Measurements from ENCODE around the gene CAMTA1.

The CAMTA1 gene

DNA sequence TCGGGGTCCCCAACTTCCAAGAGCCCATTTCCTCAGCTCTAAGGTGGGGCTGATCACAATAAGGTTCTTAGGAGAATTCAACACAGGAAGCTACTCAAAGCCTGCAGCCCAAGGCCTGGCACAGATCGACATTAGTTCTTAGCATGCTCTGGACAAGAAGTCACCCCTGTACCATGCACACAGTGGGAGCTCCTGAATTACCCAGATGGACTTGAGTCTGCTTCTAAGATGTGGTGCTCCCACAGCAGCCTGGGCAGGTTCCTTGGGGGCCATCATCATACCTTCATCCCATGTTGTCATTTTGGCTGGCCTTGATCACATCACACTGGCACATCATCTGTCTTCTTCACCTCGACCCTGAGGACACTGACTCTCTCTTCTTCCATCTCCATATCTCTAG lies 832.6 kb downstream of the CAMTA1 start:
- Histone ChIP-seq H3K9ac (no peak overlapping the region), H3K4me1 (peaks cover 0 to 23% (median 13%) of the 10 kb centered on the region in 10 experiments; a peak in 15 of 20 replicates), H4K20me1 (peaks cover 0 to 28% (median 0%) of the 10 kb centered on the region in 11 experiments; a peak in 5 of 22 replicates), H3K27ac (no peak overlapping the region), H3K4me2 (no peak overlapping the region), H3K27me3 (no peaks in the 10 kb centered on the region), H3K9me3 (replicated peaks in 1 of 11) (no peaks in the 10 kb centered on the region), H3K4me3 (no peak overlapping the region), H3K36me3 (no peaks in the 10 kb centered on the region)
- TF ChIP-seq Cebpa-rat (IDR thresholded peaks at IDR 0.05), result no peak

DNA sequence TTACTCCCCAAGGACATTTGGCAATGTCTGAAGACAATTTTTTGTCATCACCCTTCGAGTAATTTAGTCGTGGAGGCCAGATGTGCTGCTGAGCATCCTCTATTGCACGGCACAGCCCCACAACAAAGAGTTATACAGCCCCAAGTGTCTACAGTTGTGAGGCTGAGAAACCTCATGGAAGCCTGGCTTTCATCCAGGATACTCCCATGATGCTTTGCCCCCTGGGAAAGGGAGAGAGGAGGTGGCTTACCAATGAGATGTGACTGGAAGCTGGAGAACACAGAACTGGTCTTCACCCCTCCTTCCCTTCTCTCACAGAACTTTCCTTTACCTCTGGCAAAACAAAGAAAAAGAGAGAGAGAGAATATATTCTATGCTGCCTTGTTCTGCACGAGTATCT lies 834.9 kb downstream of the CAMTA1 start:
- H3K27me3 ChIP-seq, result no peaks in the 10 kb centered on the region
- H4K20me1 ChIP-seq, result peaks cover 0 to 26% (median 0%) of the 10 kb centered on the region in 11 experiments; a peak in 4 of 22 replicates
- no peak overlapping the region for H3K4me2 ChIP-seq
- no peak overlapping the region for H3K27ac ChIP-seq
- no peak overlapping the region for H3K9ac ChIP-seq
- no peak overlapping the region for H3K4me3 ChIP-seq
- no peaks in the 10 kb centered on the region for H3K36me3 ChIP-seq
- peaks cover 0 to 15% (median 6%) of the 10 kb centered on the region in 10 experiments; a peak in 15 of 20 replicates for H3K4me1 ChIP-seq
- no peaks in the 10 kb centered on the region for H3K9me3 ChIP-seq (replicated peaks in 1 of 11)
- no peak for TF ChIP-seq Cebpa-rat (IDR thresholded peaks at IDR 0.05)

DNA sequence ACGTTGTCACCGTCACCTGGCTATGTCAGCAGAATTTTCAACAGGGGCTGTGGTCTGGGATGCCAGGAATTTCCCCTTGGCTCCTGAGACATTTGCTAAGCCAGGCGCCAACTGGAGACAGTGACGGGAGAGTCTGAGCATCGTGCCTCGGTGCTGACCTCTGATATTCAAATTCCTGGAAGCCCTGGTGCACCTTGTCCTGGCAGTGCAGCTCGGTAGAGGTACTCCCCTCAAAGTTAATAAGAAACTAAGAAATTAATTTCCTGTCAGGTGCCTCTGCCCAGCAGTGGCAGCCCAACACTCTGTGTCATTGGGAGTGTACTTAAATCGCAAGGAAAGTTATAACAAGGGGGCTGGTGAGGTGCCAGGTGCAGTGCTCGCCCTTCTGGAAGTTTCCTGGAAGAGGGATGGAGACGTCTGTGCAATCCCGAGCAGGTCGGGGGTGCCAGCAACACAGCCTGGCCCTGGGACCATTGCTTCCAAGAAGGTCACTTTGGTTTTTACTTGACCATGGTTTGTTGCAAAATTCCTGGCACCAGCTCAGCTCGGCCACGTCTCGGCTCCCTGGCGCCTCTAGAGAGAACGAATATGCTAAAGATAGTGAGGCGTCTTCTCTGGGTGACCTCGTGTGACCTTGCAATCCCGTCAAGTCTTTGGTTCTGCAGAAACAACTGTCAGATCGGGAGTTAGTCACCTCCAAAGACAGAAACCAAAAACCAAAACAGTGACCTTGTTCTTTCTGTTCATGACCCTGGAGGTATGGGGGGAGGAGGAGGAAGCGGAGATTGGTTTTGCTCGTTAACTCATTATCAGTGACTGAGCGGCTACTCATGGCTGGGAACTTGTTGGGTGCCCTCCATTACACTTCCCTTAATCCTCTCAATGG lies 836.3 kb downstream of the CAMTA1 start:
- Histone ChIP-seq H4K20me1 (peaks cover 0 to 17% (median 0%) of the 10 kb centered on the region in 11 experiments; a peak in 4 of 22 replicates), H3K27ac (no peak overlapping the region), H3K9me3 (replicated peaks in 1 of 11) (no peaks in the 10 kb centered on the region), H3K36me3 (no peaks in the 10 kb centered on the region), H3K27me3 (no peaks in the 10 kb centered on the region), H3K9ac (no peak overlapping the region), H3K4me1 (peaks cover 0 to 6% (median 0%) of the 10 kb centered on the region in 10 experiments; a peak in 4 of 20 replicates), H3K4me3 (no peak overlapping the region), H3K4me2 (no peak overlapping the region)
- TF ChIP-seq Cebpa-rat (IDR thresholded peaks at IDR 0.05), result no peak

DNA sequence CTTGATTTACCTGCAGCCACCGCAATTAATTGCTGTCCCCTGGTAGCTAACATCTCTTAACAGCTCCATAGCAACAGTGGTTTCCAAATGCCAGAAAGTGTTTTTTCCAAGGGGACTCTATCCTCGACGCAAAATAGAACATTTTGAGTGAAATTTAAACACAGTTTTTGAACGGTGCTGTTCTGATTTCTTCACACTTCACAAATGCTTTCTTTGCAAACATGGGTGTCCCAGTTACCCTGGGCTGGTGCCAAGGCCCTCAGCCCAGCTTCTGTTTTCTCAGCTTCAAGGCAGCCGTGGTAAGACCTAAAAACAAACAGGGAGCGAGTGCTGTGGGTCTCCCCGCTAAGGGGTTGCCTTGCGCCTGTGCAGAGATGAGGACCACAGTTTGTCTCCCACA lies 838.6 kb downstream of the CAMTA1 start:
- TF ChIP-seq Cebpa-rat (IDR thresholded peaks at IDR 0.05), result no peak
- Histone ChIP-seq H3K27me3 (no peaks in the 10 kb centered on the region), H3K4me1 (no peaks in the 10 kb centered on the region), H3K4me3 (no peak overlapping the region), H3K9me3 (replicated peaks in 1 of 11) (no peaks in the 10 kb centered on the region), H4K20me1 (peaks cover 0 to 16% (median 0%) of the 10 kb centered on the region in 11 experiments; a peak in 2 of 22 replicates), H3K9ac (no peak overlapping the region), H3K36me3 (no peaks in the 10 kb centered on the region), H3K4me2 (no peak overlapping the region), H3K27ac (no peak overlapping the region)

DNA sequence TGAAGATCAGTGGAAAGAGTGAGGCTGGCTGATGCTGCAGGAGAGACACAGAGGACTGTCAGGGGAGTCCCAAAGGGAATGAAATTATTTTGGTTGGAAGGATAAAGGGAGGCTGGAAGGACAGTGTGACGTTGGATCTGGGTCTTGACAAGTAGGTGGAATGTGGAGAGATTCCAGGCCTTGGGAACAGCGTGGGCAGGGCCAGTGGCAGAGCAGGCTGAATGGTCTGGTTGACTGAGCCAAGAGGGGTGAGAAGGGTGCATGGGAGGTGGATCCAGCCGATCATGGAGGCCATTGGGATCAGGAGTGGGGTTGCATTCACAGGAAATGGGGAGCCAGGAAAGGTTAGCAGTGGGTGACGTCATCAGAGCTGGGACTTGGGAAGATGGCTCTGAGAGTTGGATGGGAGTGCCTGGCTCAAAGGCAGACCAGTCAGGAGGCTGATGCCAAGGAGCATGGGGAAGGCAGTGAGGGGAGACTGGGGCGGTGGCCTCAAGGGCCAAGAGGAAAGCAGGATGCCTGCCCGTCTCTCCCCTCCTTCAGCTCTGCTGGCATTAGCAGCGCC lies 839.6 kb downstream of the CAMTA1 start:
- Histone ChIP-seq H3K27ac (no peak overlapping the region), H4K20me1 (peaks cover 0 to 26% (median 0%) of the 10 kb centered on the region in 11 experiments; a peak in 1 of 22 replicates), H3K4me3 (no peak overlapping the region), H3K36me3 (no peaks in the 10 kb centered on the region), H3K4me2 (no peak overlapping the region), H3K4me1 (no peaks in the 10 kb centered on the region), H3K27me3 (no peaks in the 10 kb centered on the region), H3K9me3 (replicated peaks in 1 of 11) (no peaks in the 10 kb centered on the region), H3K9ac (no peak overlapping the region)
- no peak for TF ChIP-seq Cebpa-rat (IDR thresholded peaks at IDR 0.05)

DNA sequence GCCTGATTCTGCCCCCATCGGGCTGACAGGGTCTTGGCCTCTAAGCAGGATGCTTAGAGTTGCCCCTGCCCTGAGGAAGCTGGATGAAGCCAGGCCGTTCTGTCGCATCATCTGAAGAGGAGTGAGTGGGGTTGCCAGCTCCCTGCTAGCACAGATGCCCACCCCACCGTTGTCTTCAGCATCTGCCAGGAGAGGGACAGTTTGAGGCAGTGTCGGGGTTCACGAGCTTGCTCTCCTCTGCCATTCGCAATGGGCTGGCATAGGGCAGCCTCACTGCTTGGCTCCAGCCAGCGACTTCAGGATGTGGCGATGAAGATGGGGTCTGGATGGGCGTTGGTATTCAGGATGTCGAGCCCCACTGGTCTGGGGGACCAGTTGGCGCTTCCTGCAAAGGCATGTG lies 840.1 kb downstream of the CAMTA1 start:
- no peaks in the 10 kb centered on the region for H3K9me3 ChIP-seq (replicated peaks in 1 of 11)
- H3K27me3 ChIP-seq, result no peaks in the 10 kb centered on the region
- H3K4me1 ChIP-seq, result no peaks in the 10 kb centered on the region
- peaks cover 0 to 30% (median 0%) of the 10 kb centered on the region in 11 experiments; a peak in 1 of 22 replicates for H4K20me1 ChIP-seq
- no peaks in the 10 kb centered on the region for H3K36me3 ChIP-seq
- no peak overlapping the region for H3K27ac ChIP-seq
- H3K4me3 ChIP-seq, result no peak overlapping the region
- H3K4me2 ChIP-seq, result no peak overlapping the region
- TF ChIP-seq Cebpa-rat (IDR thresholded peaks at IDR 0.05), result no peak
- H3K9ac ChIP-seq, result no peak overlapping the region

DNA sequence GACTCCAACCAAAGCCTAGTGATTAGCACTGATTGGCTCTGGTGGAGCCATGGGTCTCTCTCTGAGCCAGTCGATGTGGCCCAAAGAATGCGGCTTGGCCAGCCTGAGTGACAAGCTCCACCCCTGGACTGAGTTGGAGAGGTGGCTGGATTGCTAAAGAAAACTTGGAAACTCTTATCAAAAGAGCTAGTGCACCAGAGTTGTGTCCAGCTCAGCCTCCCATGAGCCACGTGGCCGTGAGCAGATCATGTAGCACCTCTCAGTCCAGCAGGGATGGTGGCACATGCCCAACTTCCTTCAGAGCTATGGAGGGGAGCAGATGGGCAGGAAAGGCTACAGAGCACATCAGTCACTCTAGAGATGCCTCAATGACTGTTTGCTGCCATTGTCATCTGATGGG lies 843.0 kb downstream of the CAMTA1 start:
- H3K27ac ChIP-seq, result no peak overlapping the region
- no peaks in the 10 kb centered on the region for H3K9me3 ChIP-seq (replicated peaks in 1 of 11)
- H4K20me1 ChIP-seq, result peaks cover 0 to 27% (median 0%) of the 10 kb centered on the region in 11 experiments; a peak in 1 of 22 replicates
- no peaks in the 10 kb centered on the region for H3K27me3 ChIP-seq
- no peak for TF ChIP-seq Cebpa-rat (IDR thresholded peaks at IDR 0.05)
- H3K9ac ChIP-seq, result no peak overlapping the region
- no peaks in the 10 kb centered on the region for H3K36me3 ChIP-seq
- H3K4me1 ChIP-seq, result peaks cover 0 to 8% (median 0%) of the 10 kb centered on the region in 10 experiments; a peak in 1 of 20 replicates
- no peak overlapping the region for H3K4me3 ChIP-seq
- no peak overlapping the region for H3K4me2 ChIP-seq

DNA sequence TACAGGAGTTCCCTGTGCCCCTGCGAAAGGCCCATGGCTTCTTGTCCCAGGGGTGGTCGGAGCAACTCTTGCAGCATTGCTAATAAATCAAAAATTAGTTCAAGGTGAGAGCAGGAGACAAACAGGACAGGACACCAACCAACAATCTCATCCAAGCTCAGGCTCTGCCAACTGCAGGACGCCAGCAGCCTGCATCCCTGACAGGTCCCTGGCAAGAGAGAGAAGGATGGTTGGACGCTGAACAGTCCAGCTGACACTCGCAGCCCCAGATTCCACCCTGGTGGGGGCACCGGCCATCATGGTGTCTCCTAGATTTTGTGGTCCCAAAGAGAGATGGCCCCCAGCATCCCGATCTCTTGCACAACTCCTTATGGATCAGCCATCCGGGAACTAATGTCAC lies 843.8 kb downstream of the CAMTA1 start:
- TF ChIP-seq Cebpa-rat (IDR thresholded peaks at IDR 0.05), result no peak
- H4K20me1 ChIP-seq, result peaks cover 0 to 27% (median 0%) of the 10 kb centered on the region in 11 experiments; a peak in 2 of 22 replicates
- H3K27me3 ChIP-seq, result no peaks in the 10 kb centered on the region
- no peak overlapping the region for H3K27ac ChIP-seq
- H3K9ac ChIP-seq, result no peak overlapping the region
- peaks cover 0 to 8% (median 0%) of the 10 kb centered on the region in 10 experiments; a peak in 1 of 20 replicates for H3K4me1 ChIP-seq
- H3K4me2 ChIP-seq, result no peak overlapping the region
- no peaks in the 10 kb centered on the region for H3K9me3 ChIP-seq (replicated peaks in 1 of 11)
- H3K4me3 ChIP-seq, result no peak overlapping the region
- H3K36me3 ChIP-seq, result no peaks in the 10 kb centered on the region

DNA sequence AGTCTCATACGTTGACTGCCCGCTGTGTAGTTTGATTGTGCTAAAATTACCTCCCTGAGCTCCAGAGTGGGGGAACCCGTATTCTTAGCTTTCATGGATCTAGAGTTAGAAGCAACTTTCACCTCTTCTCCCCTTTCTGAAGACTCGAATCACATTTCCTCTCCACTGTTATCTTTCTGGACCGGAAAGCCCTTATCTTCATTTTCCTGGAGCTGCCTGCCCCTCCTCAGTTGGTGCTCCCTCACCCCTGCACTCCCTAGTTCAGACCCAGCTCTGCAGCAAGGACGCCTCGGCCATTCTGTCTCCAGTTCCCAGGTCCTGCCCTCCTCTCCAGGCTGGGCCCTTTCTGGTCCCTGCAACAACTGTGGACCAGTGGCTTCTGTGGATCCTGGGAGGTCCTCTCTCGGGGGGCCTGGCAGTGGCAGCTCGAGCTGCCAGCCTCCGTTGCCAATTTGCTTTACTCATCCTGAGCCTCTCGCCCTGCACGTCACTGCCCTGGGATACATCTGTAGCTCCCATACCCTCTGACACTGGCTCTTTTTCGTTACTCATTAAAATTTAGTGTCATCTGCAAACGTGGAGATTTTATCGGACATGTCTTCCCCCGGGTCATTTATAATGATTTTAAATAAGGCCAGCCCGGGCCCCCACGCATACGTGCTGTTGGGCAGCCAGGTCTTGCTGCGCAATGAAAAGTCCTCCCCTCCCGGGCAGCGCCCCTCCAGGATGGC lies 844.4 kb downstream of the CAMTA1 start:
- Histone ChIP-seq H3K9me3 (replicated peaks in 1 of 11) (no peaks in the 10 kb centered on the region), H3K4me1 (peaks cover 0 to 8% (median 0%) of the 10 kb centered on the region in 10 experiments; a peak in 1 of 20 replicates), H3K27me3 (no peaks in the 10 kb centered on the region), H4K20me1 (peaks cover 0 to 27% (median 0%) of the 10 kb centered on the region in 11 experiments; a peak in 2 of 22 replicates), H3K36me3 (no peaks in the 10 kb centered on the region), H3K9ac (no peak overlapping the region), H3K4me3 (no peak overlapping the region), H3K27ac (no peak overlapping the region), H3K4me2 (no peak overlapping the region)
- TF ChIP-seq Cebpa-rat (IDR thresholded peaks at IDR 0.05), result no peak

All from BLaER1 treated with 17β-estradiol and CSF1 and Interleukin-3, amounts not matched to agents 10 nM and 100 nM (cell line).